GM21515 (cell line): ENCODE results near the gene SLC4A1.

ENCODE experiments used
- ATAC-seq: cut with Tn5 transposase; IDR thresholded peaks from one replicate; pipeline ENCODE4 v1.9.1; 2021; ENCODE audit not compliant: unreplicated experiment

Gene SLC4A1

GRCh38 chr17:44267818-44268490 lies at the start of gene SLC4A1:
Gene SLC4A1 (minus strand): TSS chr17:44268135. CDS start chr17:44262866, 5,269 bp downstream.
- ATAC-seq: no peak

- ATAC-seq: no peak
Observed at GRCh38 chr17:44317545-44317944, 49.6 kb upstream of the SLC4A1 start.

- ATAC-seq: no peak
Observed at GRCh38 chr17:44315760-44316731, 48.1 kb upstream of the SLC4A1 start.

GRCh38 chr17:44314869-44315661 lies 47.1 kb upstream of the SLC4A1 start:
- no peak for ATAC-seq

- ATAC-seq: no peak
Observed at GRCh38 chr17:44314524-44314868, 46.6 kb upstream of the SLC4A1 start.

- no peak for ATAC-seq
Observed at GRCh38 chr17:44314031-44314430, 46.1 kb upstream of the SLC4A1 start.

- no peak for ATAC-seq
Observed at GRCh38 chr17:44312396-44313104, 44.6 kb upstream of the SLC4A1 start.

- no peak for ATAC-seq
Observed at GRCh38 chr17:44311562-44312181, 43.7 kb upstream of the SLC4A1 start.

- no peak for ATAC-seq
Observed at GRCh38 chr17:44310609-44311376, 42.9 kb upstream of the SLC4A1 start.

- no peak for ATAC-seq
Observed at GRCh38 chr17:44310188-44310587, 42.3 kb upstream of the SLC4A1 start.

GRCh38 chr17:44309472-44309871 lies 41.5 kb upstream of the SLC4A1 start:
- ATAC-seq: no peak

- ATAC-seq: no peak
Observed at GRCh38 chr17:44308865-44309264, 40.9 kb upstream of the SLC4A1 start.

- ATAC-seq: no peak
Observed at GRCh38 chr17:44308320-44308818, 40.4 kb upstream of the SLC4A1 start, which contains the start of gene RUNDC3A. Gene RUNDC3A (plus strand): TSS chr17:44308601. CDS start chr17:44308833, 232 bp downstream.

- no peak for ATAC-seq
Observed at GRCh38 chr17:44307387-44308186, 39.7 kb upstream of the SLC4A1 start.

GRCh38 chr17:44304651-44305050 lies 36.7 kb upstream of the SLC4A1 start:
- ATAC-seq: no peak

- ATAC-seq: no peak
Observed at GRCh38 chr17:44297975-44298374, 30.0 kb upstream of the SLC4A1 start.

GRCh38 chr17:44293509-44294226 lies 25.7 kb upstream of the SLC4A1 start:
- ATAC-seq: no peak

- no peak for ATAC-seq
Observed at GRCh38 chr17:44287651-44288050, 19.7 kb upstream of the SLC4A1 start.
